Spinal cord (tissue), 10 donors: ENCODE results near the gene CD244. TPM values are rescaled to one million over a fixed set of nuclear protein-coding genes. Genes with fewer than 3 reads are reported as not detected.

Experiments used
- DNase-seq, 6 donors: peaks; one replicate each; pipeline versions ENCODE4 v3.0.0 to v3.0.0-alpha.2; 2013 to 2015; ENCODE audit warnings: low spot score in 6 of 6, low read depth in 4 of 6
- H3K27ac ChIP-seq: one replicate; pipeline ENCODE4 v1.5.1; 2013; ENCODE audit warnings: low read depth, low read length, control low read depth
- H3K27me3 ChIP-seq: one replicate; pipeline ENCODE4 v1.6.1; 2013; ENCODE audit warnings: low read length; ENCODE audit not compliant: control insufficient read depth, insufficient read depth
- H3K36me3 ChIP-seq: one replicate; pipeline ENCODE4 v1.6.1; 2013; ENCODE audit warnings: low read length; ENCODE audit not compliant: control insufficient read depth, insufficient read depth
- H3K4me1 ChIP-seq: one replicate; pipeline ENCODE4 v1.6.1; 2013; ENCODE audit warnings: low read length; ENCODE audit not compliant: control insufficient read depth, insufficient read depth
- H3K4me3 ChIP-seq: one replicate; pipeline ENCODE4 v1.5.1; 2013; ENCODE audit warnings: low read depth, low read length, control low read depth
- H3K9me3 ChIP-seq: one replicate; pipeline ENCODE4 v1.6.1; 2013; ENCODE audit warnings: low read length; ENCODE audit not compliant: control insufficient read depth, insufficient read depth
- WGBS: methylation state at CpG from one replicate; pipeline ENCODE4 v1.1.5; 2013; ENCODE audit warnings: missing lambda C conversion rate; ENCODE audit not compliant: insufficient coverage; 5-methylcytosine and 5-hydroxymethylcytosine counted together
- polyA plus RNA-seq, 2 donors: library from polyadenylated mRNA; unstranded; fragments of 120-200 nt; gene quantifications; one replicate each; pipeline ENCODE4 v1.2.1, GENCODE V29; 2013; ENCODE audit not compliant: insufficient read length in 2 of 2
- total RNA-seq, 2 donors: library from RNA; depleted of rRNA in 1 of 2; stranded (reverse); fragments of 120-200 nt in 1 of 2; fragments of >200 nt in 1 of 2; gene quantifications; one replicate each; pipeline versions ENCODE4 v1.2.3 to v1.2.4, GENCODE V29; 2013 to 2014
- donor health status: healthy.

The CD244 gene
- total and polyA plus RNA-seq, 4 donors, result 0.11 to 0.69 TPM; not detected in 2

GRCh38 chr1:160807738-160808137 lies 54.9 kb downstream of the CD244 start:
- Histone ChIP-seq H3K9me3 (peaks cover 3% of the 10 kb centered on the region), H3K4me1 (no peaks in the 10 kb centered on the region), H3K27ac (no peak overlapping the region), H3K4me3 (no peak overlapping the region), H3K36me3 (no peaks in the 10 kb centered on the region), H3K27me3 (no peaks in the 10 kb centered on the region)
- WGBS, result 94% methylated on average over 2 of the region's 2 CpGs
- no peak for DNase-seq

GRCh38 chr1:160807247-160807646 lies 55.4 kb downstream of the CD244 start:
- Histone ChIP-seq H3K9me3 (peaks cover 3% of the 10 kb centered on the region), H3K27me3 (no peaks in the 10 kb centered on the region), H3K4me3 (no peak overlapping the region), H3K36me3 (no peaks in the 10 kb centered on the region), H3K4me1 (no peaks in the 10 kb centered on the region), H3K27ac (no peak overlapping the region)
- 93% methylated on average over 3 of the region's 3 CpGs for WGBS
- DNase-seq, result no peak

- no peak overlapping the region for H3K4me3 ChIP-seq
- H3K27ac ChIP-seq, result no peak overlapping the region
- H3K9me3 ChIP-seq, result peaks cover 3% of the 10 kb centered on the region
- no peaks in the 10 kb centered on the region for H3K4me1 ChIP-seq
- DNase-seq, result no peak
- no peaks in the 10 kb centered on the region for H3K36me3 ChIP-seq
- H3K27me3 ChIP-seq, result no peaks in the 10 kb centered on the region
These were observed 55.9 kb downstream of the CD244 start for GRCh38 chr1:160806784-160807183.

GRCh38 chr1:160806109-160806665 lies 56.5 kb downstream of the CD244 start:
- no CpG with 5 or more reads among the region's 1 CpG for WGBS
- Histone ChIP-seq H3K27me3 (no peaks in the 10 kb centered on the region), H3K4me3 (no peak overlapping the region), H3K36me3 (no peaks in the 10 kb centered on the region), H3K27ac (no peak overlapping the region), H3K4me1 (no peaks in the 10 kb centered on the region), H3K9me3 (peaks cover 3% of the 10 kb centered on the region)
- no peak for DNase-seq

- Histone ChIP-seq H3K27me3 (no peaks in the 10 kb centered on the region), H3K4me3 (no peak overlapping the region), H3K4me1 (no peaks in the 10 kb centered on the region), H3K9me3 (no peaks in the 10 kb centered on the region), H3K36me3 (no peaks in the 10 kb centered on the region), H3K27ac (no peak overlapping the region)
- 95% methylated on average over 43 of the region's 43 CpGs for WGBS
- no peak for DNase-seq
These were observed 60.7 kb downstream of the CD244 start for GRCh38 chr1:160801836-160802580.

- Histone ChIP-seq H3K4me3 (no peak overlapping the region), H3K27ac (no peak overlapping the region), H3K27me3 (no peaks in the 10 kb centered on the region), H3K4me1 (no peaks in the 10 kb centered on the region), H3K9me3 (no peaks in the 10 kb centered on the region), H3K36me3 (no peaks in the 10 kb centered on the region)
- no peak for DNase-seq
- WGBS, result no CpG with 5 or more reads among the region's 4 CpGs
These were observed 61.9 kb downstream of the CD244 start for GRCh38 chr1:160800645-160801408.

GRCh38 chr1:160800142-160800541 lies 62.5 kb downstream of the CD244 start:
- DNase-seq, result no peak
- H3K4me1 ChIP-seq, result no peaks in the 10 kb centered on the region
- no peak overlapping the region for H3K27ac ChIP-seq
- no CpG with 5 or more reads among the region's 1 CpG for WGBS
- H3K27me3 ChIP-seq, result no peaks in the 10 kb centered on the region
- no peaks in the 10 kb centered on the region for H3K9me3 ChIP-seq
- no peak overlapping the region for H3K4me3 ChIP-seq
- H3K36me3 ChIP-seq, result no peaks in the 10 kb centered on the region

- DNase-seq, result no peak
- no peaks in the 10 kb centered on the region for H3K4me1 ChIP-seq
- H3K36me3 ChIP-seq, result no peaks in the 10 kb centered on the region
- no peaks in the 10 kb centered on the region for H3K27me3 ChIP-seq
- H3K4me3 ChIP-seq, result no peak overlapping the region
- no peak overlapping the region for H3K27ac ChIP-seq
- 98% methylated on average over 5 of the region's 5 CpGs for WGBS
- H3K9me3 ChIP-seq, result no peaks in the 10 kb centered on the region
These were observed 63.0 kb downstream of the CD244 start for GRCh38 chr1:160799641-160800040.

GRCh38 chr1:160798439-160798838 lies 64.2 kb downstream of the CD244 start:
- no peak overlapping the region for H3K4me3 ChIP-seq
- DNase-seq, result no peak
- no peaks in the 10 kb centered on the region for H3K27me3 ChIP-seq
- H3K27ac ChIP-seq, result no peak overlapping the region
- no peaks in the 10 kb centered on the region for H3K36me3 ChIP-seq
- 83% methylated on average over 2 of the region's 2 CpGs for WGBS
- no peaks in the 10 kb centered on the region for H3K9me3 ChIP-seq
- H3K4me1 ChIP-seq, result no peaks in the 10 kb centered on the region
